IMR-90 (cell line): ENCODE measurements around the gene ACAN.

Source experiments
- BHLHE40 ChIP-seq: fragments of 150-350 bp; IDR thresholded peaks from 2 replicates; pipeline ENCODE4 v1.6.1; 2016; ENCODE audit warnings: mild to moderate bottlenecking, low read depth, low read length
- CHD1 ChIP-seq: IDR thresholded peaks from 2 replicates; pipeline ENCODE4 v1.6.1; 2012; ENCODE audit warnings: low read depth, low read length, improper control_type of control experiment
- MAZ ChIP-seq: IDR thresholded peaks from 2 replicates; pipeline ENCODE4 v1.6.1; 2012; ENCODE audit warnings: low read depth, mild to moderate bottlenecking, low read length, improper control_type of control experiment, moderate library complexity, borderline replicate concordance
- POLR2A ChIP-seq: IDR thresholded peaks from 2 replicates; pipeline ENCODE4 v1.6.1; 2012; ENCODE audit warnings: mild to moderate bottlenecking, low read depth, low read length
- RAD21 ChIP-seq: IDR thresholded peaks from 2 replicates; pipeline ENCODE4 v1.6.1; 2012; ENCODE audit warnings: low read length, improper control_type of control experiment
- RFX5 ChIP-seq: IDR thresholded peaks from 2 replicates; pipeline ENCODE4 v1.8.0; 2012; ENCODE audit warnings: low read depth, mild to moderate bottlenecking, low read length, moderate library complexity
- USF2 ChIP-seq: fragments of 150-350 bp; IDR thresholded peaks from 2 replicates; pipeline ENCODE4 v1.6.1; 2017; ENCODE audit warnings: mild to moderate bottlenecking, antibody characterized with exemption, low read length, low read depth
- TF ChIP-seq, protein P1 (sequence below): conservative IDR thresholded peaks from 2 replicates; pipeline ENCODE4 v1.5.1; 2012; ENCODE audit warnings: mild to moderate bottlenecking, low read depth, low read length, improper control_type of control experiment

DNA sequence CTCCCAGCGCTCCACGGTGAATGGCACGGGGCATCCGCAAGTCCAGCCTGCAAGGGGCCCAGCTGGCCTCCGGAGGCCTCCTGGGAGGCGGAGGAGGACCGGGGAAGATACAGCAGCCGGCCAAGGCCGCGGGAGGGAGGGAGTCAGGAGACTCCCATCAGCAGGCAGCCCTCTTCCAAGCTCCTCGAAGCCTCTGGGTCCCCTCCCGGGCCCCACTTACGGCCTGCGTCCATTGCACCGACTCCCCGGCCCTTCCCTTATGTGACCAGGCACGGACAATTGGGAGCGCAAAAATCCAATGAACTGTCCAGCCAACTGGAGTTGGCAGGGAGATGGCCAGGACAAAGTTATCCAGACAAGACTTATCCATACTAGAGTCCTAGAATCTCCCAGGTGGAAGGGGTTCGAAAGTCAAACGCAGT, 109.3 kb downstream of the ACAN start:
- TF ChIP-seq, protein P1, sequence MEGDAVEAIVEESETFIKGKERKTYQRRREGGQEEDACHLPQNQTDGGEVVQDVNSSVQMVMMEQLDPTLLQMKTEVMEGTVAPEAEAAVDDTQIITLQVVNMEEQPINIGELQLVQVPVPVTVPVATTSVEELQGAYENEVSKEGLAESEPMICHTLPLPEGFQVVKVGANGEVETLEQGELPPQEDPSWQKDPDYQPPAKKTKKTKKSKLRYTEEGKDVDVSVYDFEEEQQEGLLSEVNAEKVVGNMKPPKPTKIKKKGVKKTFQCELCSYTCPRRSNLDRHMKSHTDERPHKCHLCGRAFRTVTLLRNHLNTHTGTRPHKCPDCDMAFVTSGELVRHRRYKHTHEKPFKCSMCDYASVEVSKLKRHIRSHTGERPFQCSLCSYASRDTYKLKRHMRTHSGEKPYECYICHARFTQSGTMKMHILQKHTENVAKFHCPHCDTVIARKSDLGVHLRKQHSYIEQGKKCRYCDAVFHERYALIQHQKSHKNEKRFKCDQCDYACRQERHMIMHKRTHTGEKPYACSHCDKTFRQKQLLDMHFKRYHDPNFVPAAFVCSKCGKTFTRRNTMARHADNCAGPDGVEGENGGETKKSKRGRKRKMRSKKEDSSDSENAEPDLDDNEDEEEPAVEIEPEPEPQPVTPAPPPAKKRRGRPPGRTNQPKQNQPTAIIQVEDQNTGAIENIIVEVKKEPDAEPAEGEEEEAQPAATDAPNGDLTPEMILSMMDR = no peak
- TF ChIP-seq BHLHE40 = no peak
- no peak for TF ChIP-seq USF2
- TF ChIP-seq MAZ = no peak
- TF ChIP-seq CHD1 = no peak
- TF ChIP-seq POLR2A = no peak
- no peak for TF ChIP-seq RFX5
- TF ChIP-seq RAD21 = no peak
